ENCODE results near the gene RASGRP3. TPM values are rescaled to one million over a fixed set of nuclear protein-coding genes. Genes with fewer than 3 reads are reported as not detected.

The RASGRP3 gene
- total and polyA plus RNA-seq, 12 donors, result 2.5 to 23.8 (median 10.7) TPM

GRCh38 chr2:33606100-33606499 is 129.7 kb downstream of the RASGRP3 start:
- H3K27ac ChIP-seq, result no peak overlapping the region
- TF ChIP-seq POLR2A (IDR thresholded peaks at IDR 0.05), result no peak
- TF ChIP-seq CTCF (IDR thresholded peaks at IDR 0.05), result no peak
- no peak for DNase-seq
- no peaks in the 10 kb centered on the region for H3K36me3 ChIP-seq (replicated peaks in 1 of 2)
- 76 to 91% (median 80%) methylated on average over 4 of the region's 4 CpGs for WGBS, 4 donors
- no peak overlapping the region for H3K4me3 ChIP-seq
- no peaks in the 10 kb centered on the region for H3K9me3 ChIP-seq (replicated peaks in 1 of 3)
- intact Hi-C loops (cut with DNase I), result no loop called here
- H3K4me1 ChIP-seq (replicated peaks in 1 of 2), result no peaks in the 10 kb centered on the region
- no peaks in the 10 kb centered on the region for H3K27me3 ChIP-seq

- 86 to 96% (median 94%) methylated on average over 6 to 7 of the region's 7 CpGs for WGBS, 4 donors
- Histone ChIP-seq H3K36me3 (replicated peaks in 1 of 2) (no peaks in the 10 kb centered on the region), H3K27me3 (no peaks in the 10 kb centered on the region), H3K27ac (no peak overlapping the region), H3K4me1 (replicated peaks in 1 of 2) (no peaks in the 10 kb centered on the region), H3K9me3 (replicated peaks in 1 of 3) (no peaks in the 10 kb centered on the region), H3K4me3 (no peak overlapping the region)
- TF ChIP-seq POLR2A (IDR thresholded peaks at IDR 0.05), result no peak
- DNase-seq, result no peak
- intact Hi-C loops (cut with DNase I), result no loop called here
Measured at GRCh38 chr2:33606622-33607021, 130.2 kb downstream of the RASGRP3 start.

- H3K4me1 ChIP-seq (replicated peaks in 1 of 2), result no peaks in the 10 kb centered on the region
- H3K9me3 ChIP-seq (replicated peaks in 1 of 3), result no peaks in the 10 kb centered on the region
- H3K27me3 ChIP-seq, result no peaks in the 10 kb centered on the region
- 38 to 59% (median 48%) methylated on average over 4 of the region's 4 CpGs for WGBS, 4 donors
- no peak for DNase-seq
- TF ChIP-seq CTCF (IDR thresholded peaks at IDR 0.05) (no peak), POLR2A (IDR thresholded peaks at IDR 0.05) (no peak)
- no peaks in the 10 kb centered on the region for H3K36me3 ChIP-seq (replicated peaks in 1 of 2)
- no peak overlapping the region for H3K27ac ChIP-seq
- H3K4me3 ChIP-seq, result no peak overlapping the region
- intact Hi-C loops (cut with DNase I), result no loop called here
Measured at GRCh38 chr2:33607251-33607721, 130.8 kb downstream of the RASGRP3 start.

GRCh38 chr2:33607905-33608304 is 131.5 kb downstream of the RASGRP3 start:
- 66 to 78% (median 71%) methylated on average over 2 of the region's 2 CpGs for WGBS, 4 donors
- H3K9me3 ChIP-seq (replicated peaks in 1 of 3), result no peaks in the 10 kb centered on the region
- no peak for TF ChIP-seq CTCF (IDR thresholded peaks at IDR 0.05)
- no peak for TF ChIP-seq POLR2A (IDR thresholded peaks at IDR 0.05)
- H3K4me1 ChIP-seq (replicated peaks in 1 of 2), result no peaks in the 10 kb centered on the region
- intact Hi-C loops (cut with DNase I), result no loop called here
- no peaks in the 10 kb centered on the region for H3K27me3 ChIP-seq
- no peak overlapping the region for H3K27ac ChIP-seq
- no peak overlapping the region for H3K4me3 ChIP-seq
- no peaks in the 10 kb centered on the region for H3K36me3 ChIP-seq (replicated peaks in 1 of 2)
- no peak for DNase-seq

GRCh38 chr2:33614190-33614589 is 137.7 kb downstream of the RASGRP3 start:
- TF ChIP-seq POLR2A (IDR thresholded peaks at IDR 0.05) (no peak), CTCF (IDR thresholded peaks at IDR 0.05) (no peak)
- no peaks in the 10 kb centered on the region for H3K36me3 ChIP-seq (replicated peaks in 1 of 2)
- H3K27me3 ChIP-seq, result no peaks in the 10 kb centered on the region
- no peak for DNase-seq
- intact Hi-C loops (cut with DNase I), result no loop called here
- H3K4me3 ChIP-seq, result no peak overlapping the region
- no peak overlapping the region for H3K27ac ChIP-seq
- no peaks in the 10 kb centered on the region for H3K4me1 ChIP-seq (replicated peaks in 1 of 2)
- H3K9me3 ChIP-seq (replicated peaks in 1 of 3), result no peaks in the 10 kb centered on the region

All from adrenal gland (tissue), 12 donors.